SU-DHL-6 (cell line): Measurements from ENCODE around the gene SELPLG.

Experiments used
- H2AFZ ChIP-seq: fragments of 200-600 bp; sonication (generic); 2 replicates; pipeline ENCODE4 v1.6.1; 2014; ENCODE audit warnings: low read depth, mild to moderate bottlenecking, moderate library complexity, mixed read lengths, antibody characterized with exemption, low read length; ENCODE audit not compliant: severe bottlenecking
- H3F3A ChIP-seq: fragments of 200-600 bp; shearing (Covaris generic); 2 replicates; pipeline ENCODE4 v1.6.0; 2016; ENCODE audit warnings: antibody characterized with exemption, mild to moderate bottlenecking; ENCODE audit not compliant: insufficient read depth
- H3K27ac ChIP-seq: fragments of 200-600 bp; sonication (generic); 2 replicates; pipeline ENCODE4 v1.5.1; 2016; ENCODE audit warnings: low read depth, mild to moderate bottlenecking, low read length, moderate library complexity, mixed read lengths
- H3K27me3 ChIP-seq: fragments of 200-600 bp; sonication (generic), shearing (Covaris generic); 2 replicates; pipeline ENCODE4 v1.6.0; 2014; ENCODE audit warnings: mild to moderate bottlenecking, low read length
- H3K36me3 ChIP-seq: fragments of 200-600 bp; sonication (generic); 2 replicates; pipeline ENCODE4 v1.6.1; 2014; ENCODE audit warnings: mild to moderate bottlenecking, low read length, mixed read lengths
- H3K4me2 ChIP-seq: fragments of 300-600, 200-600 bp; shearing (Covaris generic), sonication (generic); 2 replicates; pipeline ENCODE4 v1.6.0; 2014; ENCODE audit warnings: low read length, low read depth, mild to moderate bottlenecking; ENCODE audit not compliant: poor library complexity, severe bottlenecking
- H3K4me3 ChIP-seq: fragments of 200-600 bp; sonication (generic); 2 replicates; pipeline ENCODE4 v1.5.1; 2014; ENCODE audit warnings: antibody characterized with exemption, low read length, mild to moderate bottlenecking, mixed read lengths; ENCODE audit not compliant: insufficient read depth, poor library complexity, severe bottlenecking
- H3K79me2 ChIP-seq: fragments of 200-600 bp; sonication (generic); 2 replicates; pipeline ENCODE4 v1.6.1; 2014; ENCODE audit warnings: mild to moderate bottlenecking, low read length, moderate library complexity; ENCODE audit not compliant: insufficient read depth
- H3K9ac ChIP-seq: fragments of 200-600 bp; sonication (generic); 2 replicates; pipeline ENCODE4 v1.7.0; 2014; ENCODE audit warnings: mild to moderate bottlenecking, low read length
- H3K9me2 ChIP-seq: fragments of 200-600 bp; sonication (generic); replicated peaks from 2 replicates; pipeline ENCODE4 v1.6.1; 2014; ENCODE audit warnings: low read length; ENCODE audit not compliant: insufficient read depth
- H3K9me3 ChIP-seq: fragments of 200-600 bp; sonication (generic); 2 replicates; pipeline ENCODE4 v1.6.1; 2014; ENCODE audit warnings: low read length, mixed read lengths; ENCODE audit not compliant: insufficient read depth
- H4K20me1 ChIP-seq: fragments of 200-600 bp; sonication (generic); 2 replicates; pipeline ENCODE4 v1.6.1; 2014; ENCODE audit warnings: low read depth, mild to moderate bottlenecking, antibody characterized with exemption, low read length, moderate library complexity, mixed read lengths
- CTCF ChIP-seq: fragments of 200-600 bp; sonication (generic); IDR thresholded peaks from one replicate; pipeline ENCODE4 v1.5.1; 2017; ENCODE audit warnings: antibody characterized with exemption, mild to moderate bottlenecking, low read length, moderate library complexity; ENCODE audit not compliant: insufficient read depth, poor library complexity, severe bottlenecking
- EZH2phosphoT487 ChIP-seq: fragments of 200-600 bp; sonication (generic), shearing (Covaris generic); conservative IDR thresholded peaks from 2 replicates; pipeline ENCODE4 v1.6.1; 2018; ENCODE audit warnings: mild to moderate bottlenecking, antibody characterized with exemption, low read length, moderate library complexity, mixed read lengths

Gene SELPLG

GRCh38 chr12:108609537-108610335, 24.0 kb downstream of the SELPLG start:
- H3K9ac ChIP-seq = no peak overlapping the region
- no peaks in the 10 kb centered on the region for H3K9me2 ChIP-seq
- no peak overlapping the region for H3K27ac ChIP-seq
- no peaks in the 10 kb centered on the region for H3K9me3 ChIP-seq
- no peak overlapping the region for H2AFZ ChIP-seq
- no peaks in the 10 kb centered on the region for H3K79me2 ChIP-seq
- H3K4me3 ChIP-seq = no peak overlapping the region
- no peaks in the 10 kb centered on the region for H3K27me3 ChIP-seq
- no peaks in the 10 kb centered on the region for H3K36me3 ChIP-seq
- no peaks in the 10 kb centered on the region for H3F3A ChIP-seq
- TF ChIP-seq EZH2phosphoT487 (no peak), CTCF (no peak)
- H4K20me1 ChIP-seq = no peaks in the 10 kb centered on the region
- H3K4me2 ChIP-seq = no peak overlapping the region

DNA sequence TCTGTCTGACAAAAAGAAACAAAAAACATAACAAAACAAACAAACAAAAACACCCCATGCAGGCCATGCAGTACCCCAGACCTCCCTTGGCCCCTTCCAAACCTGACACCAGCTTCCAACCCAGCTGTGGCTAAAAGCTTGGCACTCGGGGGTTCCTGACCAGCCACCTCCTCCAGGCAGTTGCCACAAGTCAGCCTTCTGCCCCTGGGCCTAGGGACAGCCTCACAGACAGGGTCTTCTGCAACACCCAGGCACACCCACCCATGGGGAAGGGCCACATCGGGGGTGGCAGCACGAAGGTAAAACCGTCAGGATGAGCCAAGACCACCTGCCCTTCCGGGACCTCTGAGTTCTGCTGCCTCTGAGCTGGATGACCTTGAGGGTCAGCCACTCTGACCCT, 25.1 kb downstream of the SELPLG start:
- Histone ChIP-seq H3K9me2 (no peaks in the 10 kb centered on the region), H4K20me1 (no peaks in the 10 kb centered on the region), H3K9ac (no peak overlapping the region), H3K9me3 (no peaks in the 10 kb centered on the region), H3K27ac (no peak overlapping the region), H2AFZ (no peak overlapping the region), H3F3A (no peaks in the 10 kb centered on the region), H3K4me2 (no peak overlapping the region), H3K36me3 (no peaks in the 10 kb centered on the region), H3K4me3 (no peak overlapping the region), H3K27me3 (no peaks in the 10 kb centered on the region), H3K79me2 (no peaks in the 10 kb centered on the region)
- TF ChIP-seq CTCF (no peak), EZH2phosphoT487 (no peak)

- no peaks in the 10 kb centered on the region for H3K9me3 ChIP-seq
- H3K27me3 ChIP-seq = no peaks in the 10 kb centered on the region
- no peaks in the 10 kb centered on the region for H3K9me2 ChIP-seq
- H3K27ac ChIP-seq = no peak overlapping the region
- H3K79me2 ChIP-seq = no peaks in the 10 kb centered on the region
- no peak overlapping the region for H2AFZ ChIP-seq
- H4K20me1 ChIP-seq = no peaks in the 10 kb centered on the region
- TF ChIP-seq CTCF (no peak), EZH2phosphoT487 (no peak)
- H3K9ac ChIP-seq = no peak overlapping the region
- H3K4me3 ChIP-seq = no peak overlapping the region
- no peaks in the 10 kb centered on the region for H3K36me3 ChIP-seq
- no peaks in the 10 kb centered on the region for H3F3A ChIP-seq
- H3K4me2 ChIP-seq = no peak overlapping the region
Observed at GRCh38 chr12:108607981-108608600, 25.6 kb downstream of the SELPLG start.
